ENCODE results near the gene PPFIBP2.
A peak's percentile ranks its signal among the peaks of the same experiment; 100 is the strongest.

PPFIBP2 gene

DNA sequence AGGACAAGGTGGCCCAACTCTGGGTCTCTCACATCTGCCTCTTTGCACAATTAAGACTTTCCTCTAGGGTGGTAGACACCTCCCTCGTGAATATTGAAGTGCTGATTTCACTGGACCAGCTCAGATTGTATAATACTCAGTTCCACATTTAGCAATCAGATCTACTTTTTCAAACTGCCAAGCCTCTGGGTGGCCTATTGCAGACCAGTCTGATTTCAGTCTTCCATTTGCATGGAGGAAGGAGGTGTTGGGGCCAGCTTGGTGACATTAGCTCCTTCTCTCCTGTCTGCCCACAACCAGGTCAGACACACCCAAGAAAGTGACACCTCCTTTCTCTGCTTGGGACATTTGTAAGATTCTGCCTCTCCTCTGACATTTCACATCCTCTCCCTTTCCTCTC is 78.2 kb downstream of the PPFIBP2 start:
- ChIA-PET CTCF (interaction anchor here (0.9 to 2.5 kb wide), 7 partner anchors 9 to 73 kb away, joined by 3 to 8 read pairs (median 4); no protein-coding TSS in a partner anchor), POLR2A (no interaction called here)
- TF ChIP-seq, protein P1, sequence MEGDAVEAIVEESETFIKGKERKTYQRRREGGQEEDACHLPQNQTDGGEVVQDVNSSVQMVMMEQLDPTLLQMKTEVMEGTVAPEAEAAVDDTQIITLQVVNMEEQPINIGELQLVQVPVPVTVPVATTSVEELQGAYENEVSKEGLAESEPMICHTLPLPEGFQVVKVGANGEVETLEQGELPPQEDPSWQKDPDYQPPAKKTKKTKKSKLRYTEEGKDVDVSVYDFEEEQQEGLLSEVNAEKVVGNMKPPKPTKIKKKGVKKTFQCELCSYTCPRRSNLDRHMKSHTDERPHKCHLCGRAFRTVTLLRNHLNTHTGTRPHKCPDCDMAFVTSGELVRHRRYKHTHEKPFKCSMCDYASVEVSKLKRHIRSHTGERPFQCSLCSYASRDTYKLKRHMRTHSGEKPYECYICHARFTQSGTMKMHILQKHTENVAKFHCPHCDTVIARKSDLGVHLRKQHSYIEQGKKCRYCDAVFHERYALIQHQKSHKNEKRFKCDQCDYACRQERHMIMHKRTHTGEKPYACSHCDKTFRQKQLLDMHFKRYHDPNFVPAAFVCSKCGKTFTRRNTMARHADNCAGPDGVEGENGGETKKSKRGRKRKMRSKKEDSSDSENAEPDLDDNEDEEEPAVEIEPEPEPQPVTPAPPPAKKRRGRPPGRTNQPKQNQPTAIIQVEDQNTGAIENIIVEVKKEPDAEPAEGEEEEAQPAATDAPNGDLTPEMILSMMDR (IDR thresholded peaks at IDR 0.05; ENCODE audit: control extremely low read depth, extremely low read depth, low read depth, missing control alignments), result no peak
- DNase-seq (ENCODE audit: extremely low spot score), result peak; percentile 33

DNA sequence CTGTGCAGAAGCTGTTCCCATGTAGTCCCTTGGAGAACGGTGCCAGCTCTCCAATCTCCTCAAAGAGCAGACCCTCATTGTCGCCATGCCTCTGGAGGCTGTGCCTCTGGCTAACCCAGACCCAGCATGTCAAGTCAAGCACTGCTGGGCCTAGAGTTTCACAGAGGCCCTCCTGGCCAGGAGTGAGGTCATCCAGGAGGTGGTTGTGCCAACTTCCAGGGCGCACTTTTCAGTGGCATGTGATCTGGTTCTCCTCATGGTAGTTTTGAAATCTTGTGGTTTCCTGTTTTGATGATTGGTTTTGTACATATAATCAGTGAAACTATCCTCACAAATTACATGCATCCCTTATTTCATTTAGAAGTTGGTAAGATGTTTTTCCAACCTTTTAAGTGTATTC is 78.9 kb downstream of the PPFIBP2 start:
- ChIA-PET CTCF (interaction anchor here (0.9 to 2.5 kb wide), 7 partner anchors 8 to 73 kb away, joined by 3 to 8 read pairs (median 4); no protein-coding TSS in a partner anchor), POLR2A (no interaction called here)
- TF ChIP-seq, protein P1 (IDR thresholded peaks at IDR 0.05; ENCODE audit: control extremely low read depth, extremely low read depth, low read depth, missing control alignments), result no peak
- no peak for DNase-seq (ENCODE audit: extremely low spot score)

DNA sequence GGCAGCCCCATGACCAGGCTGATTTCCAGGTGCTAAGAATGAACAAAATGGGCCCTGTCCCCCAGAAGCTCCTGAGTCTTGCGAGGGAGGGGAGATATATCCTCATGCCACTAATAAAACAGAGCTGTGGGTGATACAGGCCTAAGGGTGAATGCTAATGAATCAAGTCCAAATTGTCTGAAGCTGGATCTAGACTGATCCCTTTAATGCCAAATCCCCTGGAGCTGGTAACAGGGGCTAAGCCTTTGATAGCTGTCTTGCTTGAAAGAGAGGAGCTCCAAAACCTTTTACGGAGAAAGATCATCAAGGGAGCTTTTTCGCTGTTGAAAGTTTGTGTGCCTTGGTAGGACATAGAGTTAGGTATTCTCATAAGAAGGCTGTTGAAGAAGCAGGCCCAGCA is 79.7 kb downstream of the PPFIBP2 start:
- ChIA-PET CTCF (interaction anchor here (0.9 to 2.5 kb wide), 7 partner anchors 8 to 72 kb away, joined by 3 to 7 read pairs (median 6); no protein-coding TSS in a partner anchor), POLR2A (no interaction called here)
- no peak for DNase-seq (ENCODE audit: extremely low spot score)
- TF ChIP-seq, protein P1 (IDR thresholded peaks at IDR 0.05; ENCODE audit: control extremely low read depth, extremely low read depth, low read depth, missing control alignments), result no peak

DNA sequence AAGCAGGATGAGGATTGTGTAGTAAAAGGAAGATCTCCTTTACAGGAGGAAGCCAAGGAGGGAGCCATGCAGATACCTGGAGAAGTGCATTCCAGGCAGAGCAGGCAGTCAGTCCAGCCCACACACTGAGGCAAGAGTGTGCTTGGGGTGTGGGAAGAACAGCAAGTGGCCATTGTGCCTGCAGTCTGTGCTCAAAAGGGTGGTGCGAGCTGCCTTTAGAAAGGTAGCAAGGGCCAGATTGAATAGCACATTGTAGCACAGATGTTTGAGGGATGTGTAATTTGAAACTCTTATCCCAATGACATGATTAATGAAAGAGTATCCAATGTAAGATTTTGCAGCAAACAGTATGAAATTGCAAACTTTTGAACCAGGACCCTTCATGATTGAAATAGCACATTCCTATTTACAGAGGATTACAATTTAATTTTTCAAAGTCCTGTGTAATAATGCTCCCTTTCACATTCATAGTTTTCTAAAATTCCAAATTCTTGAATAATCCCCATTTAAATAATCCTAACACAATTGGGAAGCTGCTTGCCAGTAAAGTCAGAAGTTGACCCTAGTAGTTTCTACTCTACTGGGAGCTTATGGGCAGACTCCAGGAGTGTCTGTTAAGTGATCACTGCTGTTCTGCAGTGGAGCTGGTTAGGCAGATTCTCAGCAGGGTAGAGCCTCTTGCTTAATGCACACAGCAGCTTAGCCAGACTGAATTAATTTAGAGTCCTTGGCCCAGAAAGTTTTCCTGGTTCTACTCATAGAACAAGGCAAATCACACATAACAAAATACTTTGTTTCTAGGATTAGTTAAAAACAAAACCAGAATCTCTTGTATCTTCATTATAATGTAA is 81.4 kb downstream of the PPFIBP2 start:
- DNase-seq (ENCODE audit: extremely low spot score), result no peak
- TF ChIP-seq, protein P1 (IDR thresholded peaks at IDR 0.05; ENCODE audit: control extremely low read depth, extremely low read depth, low read depth, missing control alignments), result no peak
- ChIA-PET CTCF (interaction anchor here (1.0 kb wide), 1 partner anchor 783 kb away, joined by 3 read pairs; no protein-coding TSS in a partner anchor), POLR2A (no interaction called here)

DNA sequence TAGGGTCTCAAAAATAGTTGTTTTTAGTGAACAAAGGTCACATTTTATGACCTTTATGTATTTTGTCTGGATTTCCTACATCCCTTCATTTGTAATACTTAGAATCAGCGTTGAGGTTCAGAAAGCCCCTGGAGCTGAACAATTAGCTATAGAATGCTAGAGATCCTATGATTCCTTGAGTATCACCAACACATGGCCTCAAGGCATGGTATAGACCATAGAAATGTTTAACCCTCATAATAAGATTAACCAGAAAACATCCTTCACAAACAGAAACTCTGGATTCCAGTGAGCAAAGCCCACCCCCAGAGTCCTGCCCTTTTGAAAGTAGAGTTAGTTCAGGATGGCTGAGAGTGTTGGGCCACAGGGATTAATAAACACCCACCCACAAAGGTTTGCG is 82.2 kb downstream of the PPFIBP2 start:
- TF ChIP-seq, protein P1 (IDR thresholded peaks at IDR 0.05; ENCODE audit: control extremely low read depth, extremely low read depth, low read depth, missing control alignments), result no peak
- ChIA-PET POLR2A (no interaction called here), CTCF (interaction anchor here (1.0 kb wide), 1 partner anchor 784 kb away, joined by 3 read pairs; no protein-coding TSS in a partner anchor)
- no peak for DNase-seq (ENCODE audit: extremely low spot score)

DNA sequence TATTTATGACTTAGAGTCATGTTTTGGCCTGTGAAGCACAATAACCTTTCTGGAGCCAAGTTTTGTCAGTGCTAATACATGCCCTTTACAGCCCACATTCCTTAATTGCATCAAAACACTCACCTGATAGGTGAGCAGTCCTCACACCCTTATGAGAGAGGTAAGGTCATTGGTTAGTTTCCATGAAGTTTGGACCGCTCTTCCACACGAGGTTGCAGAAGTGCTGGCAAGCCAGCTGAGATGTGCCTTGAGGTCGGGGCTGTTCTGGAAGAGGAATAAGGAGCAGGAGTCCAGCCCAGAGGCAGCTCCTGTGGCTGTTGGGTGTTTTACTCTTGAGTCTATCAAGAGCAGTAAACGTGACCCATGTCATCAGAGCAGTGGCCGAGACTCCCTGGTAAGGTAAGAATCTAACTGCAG is 83.2 kb downstream of the PPFIBP2 start:
- ChIA-PET CTCF (no interaction called here), POLR2A (no interaction called here)
- TF ChIP-seq, protein P1 (IDR thresholded peaks at IDR 0.05; ENCODE audit: control extremely low read depth, extremely low read depth, low read depth, missing control alignments), result no peak
- DNase-seq (ENCODE audit: extremely low spot score), result no peak
